K562 (cell line): Measurements from ENCODE around the gene FAM162B. TPM values are rescaled to one million over a fixed set of nuclear protein-coding genes. Genes with fewer than 3 reads are reported as not detected.

Source experiments
- ATAC-seq: fragments of 200-7000 bp; cut with Tn5 transposase; 3 replicates; pipeline ENCODE4 v1.9.1; 2020; ENCODE audit warnings: moderate library complexity
- BruUV-seq: library from RNA; stranded (reverse); fragments of 400-500 nt; replicated peaks from 2 replicates; lab custom pipeline; 2021; lab: Mats Ljungman, UMichigan
- CTCF ChIA-PET: fragments of 300-600 bp; formaldehyde crosslinking; extraction: SDS; loops from one replicate; lab custom pipeline; 2021; ENCODE audit warnings: low intra/inter-chr PET ratio; lab: Yijun Ruan, JAX
- POLR2A ChIA-PET: fragments of 300-600, 350-650 bp; sonication (Branson Sonifier 250); formaldehyde crosslinking; extraction: SDS; loops from one replicate; lab custom pipeline; 2021; ENCODE audit warnings: antibody characterized with exemption, inconsistent platforms; lab: Yijun Ruan, JAX
- DNase-seq, 4 experiments: peaks; one replicate each; pipeline versions ENCODE4 v3.0.0 to v3.0.0-alpha.2; 2011 to 2018; ENCODE audit warnings: low spot score in 3 of 4, mixed read lengths in 3 of 4; ENCODE audit errors: extremely low read depth in 1 of 4
- FAIRE-seq: peaks from 2 replicates; lab custom pipeline; 2011; peaks lifted over from hg19 to GRCh38; lab: Jason Lieb, UNC
- H2AFZ ChIP-seq: 2 replicates; pipeline ENCODE4 v1.6.0; 2011; ENCODE audit warnings: low read depth, low read length, control low read depth, inconsistent platforms
- H3K27ac ChIP-seq: fragments of 200-600 bp; 3 replicates; pipeline ENCODE4 v1.8.0; 2011; ENCODE audit warnings: low read depth, mild to moderate bottlenecking, control low read depth, inconsistent platforms, low read length, moderate library complexity, mixed read lengths; ENCODE audit errors: extremely low read depth
- H3K27me3 ChIP-seq, 2 experiments: fragments of 300-600 bp in 1 of 2; 2 replicates in 1 of 2; 3 replicates in 1 of 2; pipeline versions ENCODE4 v1.6.0 to v1.8.0; 2011; ENCODE audit warnings: inconsistent platforms in 2 of 2, low read length in 2 of 2, mild to moderate bottlenecking in 1 of 2, mixed read lengths in 1 of 2, moderate library complexity in 1 of 2; ENCODE audit not compliant: control insufficient read depth in 2 of 2, insufficient read depth in 2 of 2
- H3K36me3 ChIP-seq: fragments of 300-600 bp; 3 replicates; pipeline ENCODE4 v1.8.0; 2011; ENCODE audit warnings: mild to moderate bottlenecking, low read length, inconsistent platforms; ENCODE audit not compliant: control insufficient read depth, insufficient read depth
- H3K4me1 ChIP-seq, 2 experiments: fragments of 200-600 bp in 1 of 2; replicated peaks in 1 of 2; 2 replicates in 1 of 2; 3 replicates in 1 of 2; pipeline versions ENCODE4 v1.5.1 to v1.8.0; 2011; ENCODE audit warnings: inconsistent platforms in 2 of 2, low read length in 2 of 2, mild to moderate bottlenecking in 1 of 2, mixed read lengths in 1 of 2, moderate library complexity in 1 of 2; ENCODE audit not compliant: control insufficient read depth in 2 of 2, insufficient read depth in 2 of 2
- H3K4me2 ChIP-seq: 2 replicates; pipeline ENCODE4 v1.6.1; 2011; ENCODE audit warnings: low read length, control low read depth, inconsistent platforms, mixed read lengths; ENCODE audit not compliant: insufficient read depth
- H3K4me3 ChIP-seq: fragments of 200-600 bp; sonication (generic), shearing (Covaris generic); 2 replicates; pipeline ENCODE4 v1.5.1; 2016; ENCODE audit warnings: control low read depth, inconsistent platforms
- H3K79me2 ChIP-seq: fragments of 200-600 bp; 3 replicates; pipeline ENCODE4 v1.8.0; 2011; ENCODE audit warnings: low read length, inconsistent platforms; ENCODE audit not compliant: control insufficient read depth, insufficient read depth
- H3K9ac ChIP-seq, 2 experiments: 2 replicates each; pipeline versions ENCODE4 v1.6.0 to v1.6.1; 2011; ENCODE audit warnings: low read depth in 2 of 2, low read length in 2 of 2, control low read depth in 1 of 2, inconsistent platforms in 1 of 2, mild to moderate bottlenecking in 1 of 2, mixed read lengths in 1 of 2; ENCODE audit not compliant: insufficient read depth in 1 of 2
- H3K9me1 ChIP-seq: one replicate; pipeline ENCODE4 v1.6.0; 2011; ENCODE audit warnings: inconsistent platforms, mild to moderate bottlenecking, low read length, moderate library complexity; ENCODE audit not compliant: control insufficient read depth, insufficient read depth
- H3K9me3 ChIP-seq: replicated peaks from 2 replicates; pipeline ENCODE4 v1.5.1; 2011; ENCODE audit warnings: low read depth, low read length, inconsistent platforms; ENCODE audit not compliant: control insufficient read depth, insufficient read depth
- H4K20me1 ChIP-seq: replicated peaks from 2 replicates; pipeline ENCODE4 v1.6.1; 2011; ENCODE audit warnings: low read length, inconsistent platforms, mixed read lengths; ENCODE audit not compliant: control insufficient read depth, insufficient read depth
- EZH2 ChIP-seq: IDR thresholded peaks from 2 replicates; pipeline ENCODE4 v1.6.1; 2012; ENCODE audit warnings: low read depth, mild to moderate bottlenecking, inconsistent platforms, low read length, borderline replicate concordance
- FIP1L1 ChIP-seq: fragments of 200-400 bp; formaldehyde crosslinking; IDR thresholded peaks from 2 replicates; pipeline ENCODE4 v1.6.1; 2018; ENCODE audit warnings: mild to moderate bottlenecking, low read depth, low read length; ENCODE audit not compliant: poor library complexity, severe bottlenecking
- FOXP1 ChIP-seq: sonication (generic); formaldehyde crosslinking; IDR thresholded peaks from 2 replicates; pipeline ENCODE4 v1.8.0; 2022; ENCODE audit warnings: mild to moderate bottlenecking, missing genetic modification reagents
- HNRNPL ChIP-seq: fragments of 200-400 bp; formaldehyde crosslinking; IDR thresholded peaks from 2 replicates; pipeline ENCODE4 v1.6.1; 2017; ENCODE audit warnings: low read depth, mild to moderate bottlenecking, low read length
- KLF1 ChIP-seq: fragments of 450-650 bp; IDR thresholded peaks from 2 replicates; pipeline ENCODE4 v1.6.1; 2016; ENCODE audit warnings: missing genetic modification characterization, missing compliant biosample characterization
- MIER1 ChIP-seq: fragments of 450-650 bp; IDR thresholded peaks from 2 replicates; pipeline ENCODE4 v1.6.1; 2016; ENCODE audit warnings: antibody characterized with exemption, mild to moderate bottlenecking, low read depth
- NR2F6 ChIP-seq: fragments of 450-650 bp; formaldehyde crosslinking; IDR thresholded peaks from 2 replicates; pipeline ENCODE4 v1.4.0; 2020; ENCODE audit warnings: mild to moderate bottlenecking
- RBM39 ChIP-seq: fragments of 200-400 bp; formaldehyde crosslinking; optimal IDR thresholded peaks from 2 replicates; pipeline ENCODE3; 2018; ENCODE audit warnings: low read depth, low read length
- TAL1 ChIP-seq: fragments of 450-650 bp; IDR thresholded peaks from 2 replicates; pipeline ENCODE4 v1.6.1; 2016; ENCODE audit warnings: mild to moderate bottlenecking
- TEAD4 ChIP-seq, 2 experiments: sonication (generic) in 1 of 2; formaldehyde crosslinking in 1 of 2; IDR thresholded peaks; 2 replicates each; pipeline versions ENCODE4 v1.6.1 to v1.8.0; 2012 to 2022; ENCODE audit warnings: borderline replicate concordance in 1 of 2, inconsistent platforms in 1 of 2, low read length in 1 of 2, mild to moderate bottlenecking in 1 of 2, missing genetic modification reagents in 1 of 2
- ZNF318 ChIP-seq, 2 experiments: fragments of 450-650 bp; IDR thresholded peaks; 2 replicates each; pipeline ENCODE4 v1.6.1; 2016; ENCODE audit warnings: mild to moderate bottlenecking in 2 of 2, borderline replicate concordance in 1 of 2, low read depth in 1 of 2, moderate library complexity in 1 of 2
- WGBS: fragments of 100-300 bp; shearing (Covaris generic); methylation state at CpG from one replicate; pipeline ENCODE4 v1.1.6; 2016; ENCODE audit warnings: low coverage, mixed read lengths; ENCODE audit not compliant: insufficient coverage; ENCODE audit errors: missing lambda C conversion rate; 5-methylcytosine and 5-hydroxymethylcytosine counted together
- in situ Hi-C: fragments of 300-500 bp; cut with MboI; formaldehyde crosslinking; loops from 4 replicates; pipeline ENCODE4 v1.15.0; 2018; ENCODE audit warnings: inconsistent platforms, mixed read lengths
- intact Hi-C: fragments of 100-400 bp; cut with micrococcal nuclease; formaldehyde crosslinking; loops from 2 replicates; pipeline ENCODE4 v1.14.2; 2022
- polyA plus RNA-seq, 8 experiments: library from polyadenylated mRNA; depleted of rRNA in 4 of 8; stranded (reverse) in 5 of 8; unstranded in 3 of 8; fragments of >200 nt; fragmentation: Nextera tagmentation in 2 of 8; fragmentation: Illumina TruSeq in 1 of 8; extraction: Ambion mirVana in 2 of 8; extraction: Trizol in 1 of 8; gene quantifications; 2 replicates each; pipeline versions ENCODE4 v1.2.1 to v1.2.3, GENCODE V29; 2011 to 2014; ENCODE audit warnings: inconsistent platforms in 1 of 8, missing spikeins in 1 of 8
- total RNA-seq, 7 experiments: library from RNA; depleted of rRNA in 6 of 7; stranded (reverse); fragments of >200 nt in 6 of 7; fragmentation: Illumina TruSeq in 2 of 7; extraction: Trizol in 2 of 7; gene quantifications; 2 replicates each; pipeline versions ENCODE4 v1.2.1 to v1.2.3, GENCODE V29; 2011 to 2021; ENCODE audit warnings: low replicate concordance in 1 of 7
- TF ChIP-seq, protein P1 (sequence below): sonication (generic); formaldehyde crosslinking; IDR thresholded peaks from 2 replicates; pipeline ENCODE4 v1.8.0; 2022; ENCODE audit warnings: mild to moderate bottlenecking, low read depth, missing genetic modification reagents

The FAM162B gene
- total and polyA plus RNA-seq, 9 of the 15 experiments (the other 6 are each of a cell fraction or from before 2014, with no cell fraction given): not detected

DNA sequence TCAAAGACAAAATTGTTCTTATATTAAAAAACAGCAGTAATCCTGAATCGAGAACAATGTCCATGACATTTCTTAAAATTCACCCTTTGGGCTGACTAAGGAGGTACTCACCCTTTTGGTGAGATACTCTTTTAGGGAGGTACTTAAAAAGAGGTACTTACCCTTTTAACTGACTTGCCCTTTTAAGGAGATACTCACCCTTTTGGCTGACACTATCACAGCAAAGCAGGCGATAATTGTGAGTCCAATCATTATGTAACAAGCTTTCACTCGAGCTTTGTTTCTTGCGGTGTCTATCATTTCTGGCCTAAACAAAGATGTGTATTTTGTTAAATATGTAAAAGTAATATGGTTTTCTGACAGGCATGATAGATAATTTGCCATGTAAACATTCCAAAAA lies 3.7 kb downstream of the FAM162B start (continued):
- TF ChIP-seq TAL1: peak; percentile 25; the same call in 1 of the 2 replicates

DNA sequence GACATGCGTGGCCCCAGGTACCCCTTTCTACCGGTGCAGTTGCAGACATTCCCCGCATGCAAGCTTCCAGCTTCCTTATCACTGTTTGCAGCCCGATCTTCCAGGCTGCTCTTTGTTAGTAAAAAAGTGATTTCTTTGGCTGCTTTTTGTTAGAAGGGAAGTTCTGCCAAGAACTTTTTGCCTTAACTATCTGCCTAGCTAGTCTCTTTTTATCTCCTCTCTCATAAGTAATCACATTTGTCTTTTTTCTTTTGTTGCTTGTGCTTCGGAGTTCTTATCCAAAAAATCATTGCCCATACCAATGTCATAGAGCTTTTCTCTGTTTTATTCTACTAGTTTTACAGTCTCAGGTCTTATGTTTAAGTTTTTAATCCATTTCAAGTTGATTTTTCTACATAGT lies 20.3 kb downstream of the FAM162B start:
- DNase-seq: no peak
- no peaks in the 10 kb centered on the region for H3K79me2 ChIP-seq
- H3K9ac ChIP-seq: no peak overlapping the region
- no peak overlapping the region for H3K4me2 ChIP-seq
- no peaks in the 10 kb centered on the region for H3K4me1 ChIP-seq
- no peaks in the 10 kb centered on the region for H3K27me3 ChIP-seq
- ChIA-PET CTCF (no interaction called here), POLR2A (no interaction called here)
- no peak for FAIRE-seq
- intact Hi-C loops (no loop called here), in situ Hi-C loops (no loop called here)
- H2AFZ ChIP-seq: no peak overlapping the region
- no peaks in the 10 kb centered on the region for H3K9me1 ChIP-seq
- no peak overlapping the region for H3K27ac ChIP-seq
- no peaks in the 10 kb centered on the region for H4K20me1 ChIP-seq
- no peaks in the 10 kb centered on the region for H3K9me3 ChIP-seq
- H3K4me3 ChIP-seq: no peak overlapping the region
- H3K36me3 ChIP-seq: no peaks in the 10 kb centered on the region
- no TSS peak for BruUV-seq
- WGBS: 0% methylated on average over 5 of the region's 5 CpGs
- ATAC-seq: no peak
- TF ChIP-seq, protein P1, sequence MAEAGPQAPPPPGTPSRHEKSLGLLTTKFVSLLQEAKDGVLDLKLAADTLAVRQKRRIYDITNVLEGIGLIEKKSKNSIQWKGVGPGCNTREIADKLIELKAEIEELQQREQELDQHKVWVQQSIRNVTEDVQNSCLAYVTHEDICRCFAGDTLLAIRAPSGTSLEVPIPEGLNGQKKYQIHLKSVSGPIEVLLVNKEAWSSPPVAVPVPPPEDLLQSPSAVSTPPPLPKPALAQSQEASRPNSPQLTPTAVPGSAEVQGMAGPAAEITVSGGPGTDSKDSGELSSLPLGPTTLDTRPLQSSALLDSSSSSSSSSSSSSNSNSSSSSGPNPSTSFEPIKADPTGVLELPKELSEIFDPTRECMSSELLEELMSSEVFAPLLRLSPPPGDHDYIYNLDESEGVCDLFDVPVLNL (CRISPR knock-in tag): no peak
- TF ChIP-seq HNRNPL (no peak), MIER1 (no peak), RBM39 (no peak), NR2F6 (no peak), FIP1L1 (no peak), ZNF318 (IDR thresholded peaks at IDR 0.05; ENCODE audit: borderline replicate concordance in 1 of 2, low read depth in 1 of 2) (no peak), EZH2 (no peak), KLF1 (no peak), TEAD4 (IDR thresholded peaks at IDR 0.05; ENCODE audit: low read length) (no peak), TEAD4 (CRISPR knock-in tag; IDR thresholded peaks at IDR 0.05; ENCODE audit: borderline replicate concordance) (no peak), FOXP1 (CRISPR knock-in tag) (no peak)
